HepG2 (cell line): ENCODE data around the gene ELFN1. TPM values are rescaled to one million over a fixed set of nuclear protein-coding genes. Genes with fewer than 3 reads are reported as not detected.

ENCODE experiments used
- AHDC1 ChIP-seq: sonication (generic); formaldehyde crosslinking; IDR thresholded peaks from 2 replicates; pipeline ENCODE4 v1.5.1; 2020; ENCODE audit warnings: mild to moderate bottlenecking, missing genetic modification reagents, borderline replicate concordance
- E2F5 ChIP-seq: sonication (generic); formaldehyde crosslinking; conservative IDR thresholded peaks from 2 replicates; pipeline ENCODE4 v1.4.0; 2020; ENCODE audit warnings: missing genetic modification reagents
- HMGA1 ChIP-seq: sonication (generic); formaldehyde crosslinking; conservative IDR thresholded peaks from 2 replicates; pipeline ENCODE4 v1.4.0; 2020; ENCODE audit warnings: missing genetic modification reagents
- IRF2 ChIP-seq: IDR thresholded peaks from 2 replicates; pipeline ENCODE4 v1.6.1; 2018; ENCODE audit warnings: missing genetic modification reagents, missing compliant biosample characterization
- SMAD9 ChIP-seq: sonication (generic); formaldehyde crosslinking; IDR thresholded peaks from 2 replicates; pipeline ENCODE4 v1.5.1; 2020; ENCODE audit warnings: mild to moderate bottlenecking, missing genetic modification reagents
- SMARCE1 ChIP-seq: fragments of 450-650 bp; IDR thresholded peaks from 2 replicates; pipeline ENCODE4 v1.6.1; 2017; ENCODE audit warnings: borderline replicate concordance
- SP5 ChIP-seq: IDR thresholded peaks from 2 replicates; pipeline ENCODE4 v1.6.1; 2016; ENCODE audit warnings: low read depth, borderline replicate concordance
- UBTF ChIP-seq: sonication (generic); formaldehyde crosslinking; IDR thresholded peaks from 2 replicates; pipeline ENCODE4 v1.4.0; 2020; ENCODE audit warnings: mild to moderate bottlenecking, missing genetic modification reagents
- ZHX2 ChIP-seq, 2 experiments: sonication (generic) in 1 of 2; formaldehyde crosslinking in 1 of 2; IDR thresholded peaks; 2 replicates each; pipeline versions ENCODE4 v1.6.1 to v1.9.0; 2014 to 2022; ENCODE audit warnings: antibody characterized with exemption in 1 of 2, borderline replicate concordance in 1 of 2, inconsistent platforms in 1 of 2, low read depth in 1 of 2, missing genetic modification reagents in 1 of 2
- ZNF160 ChIP-seq: sonication (generic); formaldehyde crosslinking; IDR thresholded peaks from 2 replicates; pipeline ENCODE4 v1.8.0; 2022; ENCODE audit warnings: mild to moderate bottlenecking, inconsistent platforms, missing genetic modification reagents
- ZNF24 ChIP-seq: fragments of 450-650 bp; IDR thresholded peaks from 2 replicates; pipeline ENCODE4 v1.6.1; 2017; ENCODE audit warnings: antibody characterized with exemption, mild to moderate bottlenecking
- polyA plus RNA-seq, 8 experiments: library from polyadenylated mRNA; depleted of rRNA in 3 of 8; stranded (reverse) in 7 of 8; unstranded in 1 of 8; fragments of >200 nt; fragmentation: Illumina TruSeq in 4 of 8; extraction: Trizol in 4 of 8; gene quantifications; 2 replicates each; pipeline versions ENCODE4 v1.2.1 to v1.2.3, GENCODE V29; 2011 to 2016; ENCODE audit warnings: low read depth in 4 of 8, missing spikeins in 1 of 8, mixed read lengths in 1 of 8; ENCODE audit not compliant: insufficient read depth in 1 of 8
- total RNA-seq, 5 experiments: library from RNA; depleted of rRNA; stranded (reverse); fragments of >200 nt; fragmentation: Illumina TruSeq; extraction: Trizol; gene quantifications; 2 replicates each; pipeline ENCODE4 v1.2.3, GENCODE V29; 2016; ENCODE audit warnings: low read depth in 1 of 5

Gene ELFN1
- total and polyA plus RNA-seq, 2 of the 13 experiments (the other 11 are each of a cell fraction or from before 2014, with no cell fraction given) = 0.13 to 0.18 TPM

GRCh38 chr7:1713502-1714484, 43.7 kb downstream of the ELFN1 start (continued):
- TF ChIP-seq ZHX2 (IDR thresholded peaks at IDR 0.05; ENCODE audit: low read depth) (peak; percentile 64; the same call in 1 of the 2 replicates), ZHX2 (CRISPR knock-in tag; IDR thresholded peaks at IDR 0.05; ENCODE audit: borderline replicate concordance) (no peak; the same call in 1 of the 2 replicates), HMGA1 (CRISPR knock-in tag) (no peak), SMARCE1 (no peak), SMAD9 (CRISPR knock-in tag) (no peak), AHDC1 (peak; percentile 89), SP5 (CRISPR knock-in tag) (peak; percentile 67), UBTF (CRISPR knock-in tag) (peak; percentile 94), E2F5 (no peak), IRF2 (peak; percentile 91), ZNF160 (peak; percentile 71; the same call in 1 of the 2 replicates), ZNF24 (no peak)
